DMS79 treated with DMSO at 0.1 percent for 48 hours (cell line): Measurements from ENCODE around the gene CPNE6.

ENCODE experiments used
- DNase-seq: peaks from one replicate; lab custom pipeline; 2025; lab: John Stamatoyannopoulos, UW

Gene CPNE6

DNA sequence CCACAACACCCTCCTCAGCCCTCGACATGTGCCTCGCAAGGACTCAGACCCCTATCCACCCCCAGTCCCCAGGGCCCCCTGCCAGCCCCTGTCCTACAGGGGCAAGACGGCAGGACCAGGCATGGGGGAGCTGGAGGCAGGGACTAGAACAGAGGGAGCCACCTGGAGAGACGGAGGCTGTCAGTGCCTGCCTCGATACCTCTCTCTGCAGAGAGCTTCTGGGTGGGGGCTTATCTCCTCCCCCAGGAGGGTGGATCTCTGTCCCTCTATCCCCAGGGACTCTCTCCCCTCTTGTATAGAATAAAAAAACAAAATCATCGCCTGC, 2.0 kb upstream of the CPNE6 start:
- no peak for DNase-seq

DNA sequence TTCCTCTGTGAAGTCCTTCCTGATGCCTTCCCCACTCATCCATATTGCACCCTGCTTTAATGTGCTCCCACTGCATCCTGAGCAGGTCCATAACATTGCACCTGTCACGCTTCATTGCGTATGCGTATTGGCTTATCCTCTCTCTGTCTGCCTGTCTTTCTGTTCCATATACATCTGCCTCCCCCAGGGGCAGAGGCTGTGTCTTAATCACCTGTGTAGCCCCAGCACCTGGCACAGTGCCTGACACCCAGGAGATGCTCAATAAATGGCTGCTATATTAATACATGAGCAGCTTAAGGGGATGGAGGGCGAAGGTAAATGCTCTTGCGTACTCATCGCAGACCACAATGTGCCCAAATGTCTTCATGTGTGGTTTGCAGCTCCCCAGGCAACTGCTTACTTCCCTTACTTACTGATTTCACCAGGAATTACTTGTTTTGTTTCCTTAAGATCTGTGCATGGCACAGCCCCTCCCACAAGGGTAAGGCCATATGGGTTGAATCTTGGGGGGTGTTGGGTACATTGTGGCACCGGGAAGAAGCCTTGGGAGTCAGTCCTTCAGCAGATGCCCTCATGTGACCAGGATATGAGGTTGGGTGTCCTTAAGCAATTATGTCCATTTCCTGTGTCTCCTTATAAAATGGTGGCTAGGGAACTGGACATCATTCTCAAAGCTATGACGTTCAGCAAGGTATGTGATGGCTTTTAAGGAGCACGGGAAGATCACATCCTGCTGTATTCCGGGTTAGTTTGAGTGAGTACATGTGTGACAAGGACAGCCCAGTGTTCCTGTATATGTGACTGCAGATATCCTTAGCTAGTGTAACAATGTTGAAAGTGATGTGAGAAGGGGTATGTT, 848 bp upstream of the CPNE6 start:
- DNase-seq: peak; percentile 44

DNA sequence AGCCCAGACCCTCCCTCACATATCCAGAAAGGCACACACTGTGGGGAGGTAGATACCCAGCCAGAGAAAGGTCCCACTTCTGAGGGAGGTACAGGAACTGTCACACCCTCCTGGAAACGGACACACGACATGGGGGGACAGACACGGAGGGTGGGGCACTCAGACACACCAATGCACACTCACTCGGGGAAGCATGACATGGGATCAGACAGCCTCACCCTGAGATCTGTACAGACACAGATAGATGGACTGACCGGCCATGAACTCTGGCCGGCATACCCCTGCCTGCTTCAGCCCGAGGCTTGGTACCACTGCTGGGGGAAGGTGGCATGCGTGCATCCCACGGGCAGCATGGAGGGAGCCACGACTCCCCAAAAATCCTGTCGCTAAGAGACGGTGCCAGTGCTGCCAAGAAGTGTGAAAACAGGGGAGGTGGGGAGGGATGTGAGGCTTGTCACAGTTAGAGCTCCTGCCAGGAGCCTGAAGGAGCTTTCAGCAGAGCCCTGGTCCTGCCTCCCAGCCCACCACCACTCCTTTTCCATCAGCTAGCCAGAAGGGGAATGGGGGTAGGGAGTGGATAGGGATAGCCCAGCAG, 571 bp downstream of the CPNE6 start:
- no peak for DNase-seq

DNA sequence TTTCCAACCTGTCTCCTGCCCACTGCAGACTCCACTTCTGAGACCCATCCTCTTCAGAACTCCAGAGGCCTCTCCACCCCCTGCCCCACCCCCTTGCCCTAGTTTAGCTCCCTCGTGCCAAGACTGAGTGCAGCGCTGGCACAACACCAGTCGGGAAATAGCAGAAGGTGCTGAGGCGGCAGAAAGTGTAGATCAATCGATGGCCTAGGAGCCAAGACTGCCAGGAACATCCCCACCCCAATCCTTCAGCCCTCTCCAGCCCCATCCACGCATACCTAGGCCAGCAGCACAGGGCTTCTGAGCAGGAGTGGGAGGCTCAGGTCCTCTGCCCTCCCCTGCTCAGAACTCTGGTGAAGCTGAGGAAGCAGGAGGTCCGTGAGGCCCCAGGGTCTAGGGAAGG, 1.1 kb downstream of the CPNE6 start:
- DNase-seq: peak; percentile 85

DNA sequence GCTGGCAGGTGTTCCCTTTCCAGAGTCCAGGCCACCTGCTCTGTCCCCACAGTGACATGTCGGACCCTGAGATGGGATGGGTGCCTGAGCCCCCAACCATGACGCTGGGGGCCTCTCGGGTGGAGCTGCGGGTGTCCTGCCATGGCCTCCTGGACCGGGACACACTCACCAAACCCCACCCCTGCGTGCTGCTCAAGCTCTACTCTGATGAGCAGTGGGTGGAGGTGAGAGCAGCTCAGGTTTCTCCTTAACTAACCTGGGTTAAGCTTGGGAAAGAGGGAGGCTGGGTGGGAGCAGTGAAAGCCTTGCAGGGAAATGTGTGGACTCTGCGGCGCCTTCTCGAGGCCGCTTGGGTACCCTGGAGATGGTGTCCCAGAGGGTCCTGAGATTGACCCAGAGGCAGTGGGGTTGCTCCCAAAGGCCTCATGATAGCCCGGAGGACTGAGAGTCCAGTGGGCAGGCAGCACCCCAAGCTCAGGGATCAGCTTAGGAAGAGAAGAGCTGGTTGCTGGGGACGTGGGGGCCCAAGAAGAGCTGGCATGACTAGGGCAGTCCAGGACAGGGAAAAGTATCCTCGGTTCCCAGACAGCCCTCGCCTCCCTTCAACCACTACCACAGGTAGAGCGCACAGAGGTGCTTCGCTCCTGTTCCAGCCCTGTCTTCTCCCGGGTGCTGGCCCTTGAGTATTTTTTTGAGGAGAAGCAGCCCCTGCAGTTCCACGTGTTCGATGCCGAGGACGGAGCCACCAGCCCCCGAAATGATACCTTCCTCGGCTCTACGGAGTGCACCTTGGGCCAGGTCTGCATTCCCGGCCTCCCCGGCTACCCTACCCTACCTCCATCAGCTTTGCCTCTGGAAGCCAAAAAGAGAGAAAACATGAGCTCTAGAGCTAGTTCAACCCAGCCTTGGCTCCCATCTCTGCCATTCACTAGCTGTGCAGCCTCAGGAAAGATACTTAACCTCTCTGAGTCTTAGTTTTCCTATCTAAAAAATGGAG, 1.8 kb downstream of the CPNE6 start:
- DNase-seq: peak; percentile 40

DNA sequence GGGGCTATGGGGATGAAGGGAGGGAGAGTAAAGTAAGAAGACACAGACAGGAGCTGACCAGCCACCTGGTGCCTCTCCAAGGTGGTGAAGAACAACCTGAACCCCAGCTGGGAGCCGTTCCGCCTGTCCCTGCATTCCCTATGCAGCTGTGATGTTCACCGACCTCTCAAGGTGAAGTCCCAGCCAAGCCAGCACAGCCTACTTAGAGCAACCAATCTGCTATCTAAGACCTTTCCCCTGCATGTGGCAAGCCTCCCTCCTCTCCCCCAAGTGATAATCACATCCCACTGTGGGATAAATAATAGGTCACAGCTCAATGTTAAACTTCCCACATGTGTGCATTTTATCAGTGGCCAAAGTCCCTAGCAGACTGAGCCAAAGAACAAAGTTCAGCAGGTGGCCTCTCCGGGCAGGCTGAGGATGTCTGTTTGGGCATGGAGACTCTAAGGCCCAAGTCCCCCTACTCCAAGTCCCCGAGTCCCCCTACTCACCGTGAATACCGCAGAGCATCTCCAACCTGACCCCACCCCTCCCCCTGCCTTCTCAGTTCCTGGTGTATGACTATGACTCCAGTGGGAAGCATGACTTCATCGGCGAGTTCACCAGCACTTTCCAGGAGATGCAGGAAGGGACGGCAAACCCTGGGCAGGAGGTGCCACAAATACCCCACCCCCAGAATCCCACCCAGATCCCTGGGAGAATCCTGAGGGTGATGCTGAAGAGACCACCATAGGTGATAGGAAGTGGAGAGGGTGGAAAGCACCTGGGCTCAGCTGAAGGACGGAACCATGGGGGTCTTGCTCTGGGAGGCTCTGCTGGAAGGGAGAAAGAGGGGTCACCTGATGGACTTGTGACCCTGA, 3.5 kb downstream of the CPNE6 start:
- DNase-seq: no peak

DNA sequence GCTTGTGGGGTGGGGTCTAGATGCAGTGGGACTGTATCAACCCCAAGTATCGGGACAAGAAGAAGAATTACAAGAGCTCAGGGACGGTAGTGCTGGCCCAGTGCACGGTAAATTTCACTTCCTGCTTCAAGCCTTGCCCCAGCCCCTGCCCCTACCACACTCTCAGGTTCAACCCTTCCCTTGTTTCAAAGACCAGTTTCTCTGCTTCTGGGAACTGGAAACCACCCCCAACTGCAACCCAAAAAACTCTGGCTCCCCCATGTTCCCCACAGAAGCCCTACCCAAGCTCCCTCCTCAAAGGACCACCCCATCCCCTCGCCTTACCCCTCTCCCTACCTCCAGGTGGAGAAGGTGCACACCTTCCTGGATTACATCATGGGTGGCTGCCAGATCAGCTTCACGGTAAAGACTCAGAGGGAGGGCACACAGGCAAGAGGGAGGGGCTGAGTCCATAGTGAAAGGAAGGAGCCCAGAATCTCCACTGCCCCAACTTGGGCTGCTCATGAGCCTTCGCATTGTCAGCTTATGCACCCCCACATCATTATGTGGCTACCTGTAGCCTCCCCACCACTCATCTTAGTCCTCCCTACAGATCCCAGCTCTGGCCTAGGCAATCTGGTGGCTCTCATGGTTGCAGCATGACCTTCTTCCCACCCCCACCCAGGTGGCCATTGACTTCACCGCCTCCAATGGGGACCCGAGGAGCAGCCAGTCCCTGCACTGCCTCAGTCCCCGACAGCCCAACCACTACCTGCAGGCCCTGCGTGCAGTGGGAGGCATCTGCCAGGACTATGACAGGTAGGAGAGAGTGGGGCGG, 4.3 kb downstream of the CPNE6 start:
- DNase-seq: no peak

DNA sequence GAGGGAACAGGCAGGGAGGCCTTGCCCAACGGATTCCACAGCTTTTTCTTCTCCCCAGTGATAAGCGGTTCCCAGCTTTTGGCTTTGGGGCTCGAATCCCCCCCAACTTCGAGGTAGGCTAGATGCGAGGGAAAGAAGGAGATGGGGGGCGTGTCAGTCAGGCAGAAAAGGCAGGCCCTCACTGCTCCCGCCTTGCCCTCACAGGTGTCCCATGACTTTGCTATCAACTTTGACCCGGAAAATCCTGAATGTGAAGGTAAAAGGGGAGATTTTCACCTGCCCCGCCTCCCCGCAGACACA, 4.9 kb downstream of the CPNE6 start:
- DNase-seq: no peak

DNA sequence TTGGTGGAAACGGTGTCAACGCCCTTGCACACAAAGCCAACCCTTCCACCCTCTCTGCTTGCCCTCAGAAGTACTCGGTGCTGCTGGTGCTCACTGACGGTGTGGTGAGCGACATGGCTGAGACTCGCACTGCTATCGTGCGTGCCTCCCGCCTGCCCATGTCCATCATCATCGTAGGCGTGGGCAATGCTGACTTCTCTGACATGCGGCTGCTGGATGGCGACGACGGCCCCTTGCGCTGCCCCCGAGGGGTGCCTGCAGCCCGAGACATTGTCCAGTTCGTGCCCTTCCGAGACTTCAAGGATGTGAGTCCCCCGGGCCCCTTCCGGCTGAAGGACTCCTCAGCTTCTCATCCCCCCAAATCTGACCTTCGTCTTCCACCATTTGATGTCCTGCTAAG, 5.7 kb downstream of the CPNE6 start:
- DNase-seq: no peak

DNA sequence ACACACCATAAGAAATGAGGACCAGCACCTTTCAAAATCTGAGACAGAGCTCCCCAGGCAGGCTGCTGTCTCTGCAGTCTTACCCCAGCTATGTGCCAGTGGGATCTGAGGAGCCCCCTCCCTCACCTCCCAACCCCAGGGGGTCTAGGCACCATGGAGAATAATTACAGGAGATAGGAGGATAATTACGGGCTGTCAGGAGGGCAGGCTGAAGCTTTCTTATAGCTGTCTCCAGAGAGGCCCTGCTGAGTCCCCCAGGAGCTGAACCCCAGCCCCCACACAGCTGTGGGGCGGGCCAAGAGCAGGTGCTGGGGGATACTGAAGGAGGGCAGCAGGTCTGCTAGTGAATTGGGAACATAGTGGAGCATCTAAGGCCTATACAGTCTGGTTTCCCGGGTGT, 6.8 kb downstream of the CPNE6 start:
- DNase-seq: no peak

DNA sequence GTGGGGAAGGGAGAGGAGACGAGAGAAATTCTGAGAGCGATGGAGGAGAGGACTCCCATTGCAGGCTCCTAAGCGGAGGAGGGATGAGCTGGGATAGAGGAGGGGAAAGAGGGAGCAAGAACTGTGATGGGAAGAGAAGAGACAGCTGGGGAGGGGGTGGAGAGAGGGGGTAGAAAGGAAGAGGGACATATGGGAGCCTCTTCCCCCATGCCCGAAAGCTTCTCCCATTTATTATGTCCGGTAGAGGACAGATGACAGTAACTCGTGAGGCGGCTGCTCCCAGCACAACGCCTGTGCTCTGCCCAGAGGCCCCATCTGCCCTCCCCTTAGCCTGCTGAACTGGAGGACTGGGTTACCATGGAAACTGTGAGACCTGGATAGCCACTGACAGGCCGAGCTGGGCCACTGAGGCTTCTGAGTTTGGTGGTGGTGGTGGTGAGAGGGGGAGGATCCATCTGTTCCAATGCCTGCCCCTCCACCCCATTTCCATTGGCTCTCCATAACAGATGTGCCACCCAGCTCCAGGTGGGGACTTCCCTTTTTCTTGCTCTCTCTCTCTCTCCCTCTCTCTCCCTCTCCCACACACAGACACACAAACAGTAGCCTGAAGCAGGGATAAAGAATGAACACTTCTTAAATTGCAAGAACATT, 8.3 kb downstream of the CPNE6 start:
- peak; percentile 16 for DNase-seq

DNA sequence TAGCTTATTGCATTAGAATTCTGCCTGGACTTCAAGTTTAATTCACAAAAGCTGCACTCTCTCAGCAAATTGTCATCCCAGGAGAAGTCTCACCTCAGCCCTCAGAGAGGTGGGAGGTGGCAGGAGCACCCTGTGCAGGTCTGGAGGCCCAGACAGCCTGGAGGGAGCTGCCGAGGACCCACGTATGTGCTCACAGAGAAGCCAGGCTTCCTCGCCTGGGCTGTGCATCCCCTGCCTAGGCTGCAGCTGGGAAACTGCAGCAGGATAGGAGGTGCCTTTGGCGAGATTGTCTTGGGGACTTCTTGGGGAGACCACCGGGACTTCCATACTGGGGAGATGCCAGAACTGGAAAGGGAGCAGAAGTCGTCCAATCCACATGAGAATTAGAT, 8.8 kb downstream of the CPNE6 start:
- DNase-seq: no peak

DNA sequence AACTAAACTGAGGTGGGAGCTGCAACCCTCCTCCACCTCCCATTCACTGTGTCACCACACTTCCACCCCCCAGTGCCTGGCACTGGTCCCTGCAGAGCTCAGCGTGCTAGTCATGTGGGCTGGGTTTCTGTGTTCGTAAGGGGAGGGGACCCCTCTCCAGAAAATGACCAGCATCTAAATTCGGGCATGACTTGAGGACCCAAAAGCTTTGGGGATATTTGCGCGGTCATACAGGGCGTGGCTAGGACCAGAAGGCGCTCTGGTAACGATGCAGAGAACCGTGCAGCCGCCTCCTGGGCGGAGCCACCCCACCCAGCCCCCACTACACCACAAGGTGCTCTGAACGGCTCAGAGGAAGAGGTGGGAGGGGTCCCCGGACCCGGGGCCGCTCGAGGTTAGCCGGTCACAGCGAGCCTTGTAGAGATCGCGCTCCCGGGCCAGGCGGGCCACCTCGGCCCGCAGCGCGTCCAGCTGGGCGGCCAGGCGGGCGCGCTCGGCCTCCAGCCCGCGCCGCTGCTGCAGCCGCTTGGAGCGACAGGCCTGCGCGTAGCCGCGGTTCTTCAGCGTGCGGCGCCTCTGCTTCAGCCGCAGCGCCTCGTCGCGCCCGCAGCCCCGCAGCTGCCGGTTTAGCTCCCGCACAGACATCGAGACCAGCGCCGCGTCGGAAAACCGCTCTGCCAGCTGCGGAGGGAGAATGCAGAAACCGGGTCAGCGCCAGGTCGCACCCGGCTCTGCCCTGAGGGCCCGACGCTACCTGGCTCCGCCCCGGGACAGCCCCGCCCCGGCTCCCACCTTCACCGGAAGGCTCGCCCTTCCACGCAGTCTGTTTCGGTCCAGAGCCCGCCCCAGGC, 9.8 kb downstream of the CPNE6 start:
- peak; percentile 86 for DNase-seq

DNA sequence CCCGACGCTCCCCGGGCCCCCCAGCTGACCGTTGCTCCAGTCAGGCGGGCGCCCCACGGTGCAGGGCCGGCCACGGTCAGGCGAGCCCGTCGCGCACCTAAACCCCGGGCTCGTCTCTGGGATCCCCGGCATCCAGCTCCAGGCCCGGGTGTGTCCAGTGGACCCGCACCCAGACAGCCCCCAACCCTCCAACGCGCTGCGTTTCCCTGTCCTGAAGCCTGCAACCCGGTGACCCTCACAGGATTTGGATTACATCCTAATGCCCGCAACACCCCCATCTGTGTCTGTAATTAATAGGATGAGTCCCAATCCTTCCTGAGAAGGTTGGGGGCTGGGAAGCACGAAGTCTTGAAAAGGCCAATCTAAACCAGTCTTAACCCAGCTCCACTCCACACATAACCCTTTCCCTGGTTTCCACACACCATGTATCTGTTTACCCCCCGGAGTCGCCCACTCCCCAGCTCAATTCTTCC, 10.4 kb downstream of the CPNE6 start:
- peak; percentile 39 for DNase-seq

DNA sequence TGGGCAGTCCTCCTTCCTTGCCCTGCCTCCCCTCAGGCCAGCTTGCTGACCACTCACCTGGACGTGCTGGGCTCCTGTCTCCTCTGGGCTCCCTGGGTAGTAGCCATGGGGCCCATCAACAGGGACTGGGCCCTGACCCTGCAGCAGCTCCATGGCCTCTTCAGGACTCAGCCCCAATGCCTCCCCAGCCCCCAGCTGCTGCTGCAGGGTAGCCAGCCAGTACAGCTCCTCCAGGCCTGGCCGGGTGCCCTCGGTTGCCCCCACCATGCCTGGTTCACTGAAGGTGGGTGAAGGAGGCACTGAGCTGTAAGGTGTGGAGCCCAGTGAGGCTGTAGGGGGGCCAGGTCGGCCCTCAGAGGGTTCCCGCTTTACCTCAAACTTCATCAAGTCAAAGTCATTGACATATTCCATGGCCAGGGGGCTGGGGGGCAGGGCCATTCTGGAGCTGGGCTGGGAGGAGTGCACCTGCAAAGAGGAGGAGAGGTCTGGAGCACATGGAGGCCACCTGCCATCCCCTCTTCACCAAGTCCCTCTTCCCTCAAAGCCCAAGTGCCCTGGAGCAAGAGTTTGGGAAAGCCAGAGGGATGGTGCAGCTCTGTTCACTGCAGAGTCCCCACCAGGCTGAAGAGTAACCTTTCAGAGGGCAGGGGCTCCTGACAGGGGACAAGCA, 11.2 kb downstream of the CPNE6 start:
- no peak for DNase-seq

DNA sequence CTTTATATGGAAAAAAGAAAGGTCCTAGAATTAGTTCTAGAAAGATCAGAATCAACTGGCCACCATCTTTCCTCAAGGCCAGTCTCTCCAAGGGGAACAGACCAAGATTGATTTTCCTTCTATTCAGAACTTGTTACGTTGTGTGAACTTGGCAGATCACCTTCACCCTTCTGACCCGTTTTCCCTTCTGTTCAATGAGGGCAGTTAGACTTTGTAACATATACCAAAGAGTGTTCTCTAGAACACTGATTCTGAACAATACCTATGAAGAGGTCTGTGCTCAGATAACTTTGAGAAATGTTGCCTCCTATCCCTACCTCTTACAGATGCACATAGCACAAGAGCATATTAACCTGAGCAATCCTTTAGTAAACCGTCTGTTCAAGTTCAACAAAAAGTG, 12.1 kb downstream of the CPNE6 start:
- DNase-seq: no peak

DNA sequence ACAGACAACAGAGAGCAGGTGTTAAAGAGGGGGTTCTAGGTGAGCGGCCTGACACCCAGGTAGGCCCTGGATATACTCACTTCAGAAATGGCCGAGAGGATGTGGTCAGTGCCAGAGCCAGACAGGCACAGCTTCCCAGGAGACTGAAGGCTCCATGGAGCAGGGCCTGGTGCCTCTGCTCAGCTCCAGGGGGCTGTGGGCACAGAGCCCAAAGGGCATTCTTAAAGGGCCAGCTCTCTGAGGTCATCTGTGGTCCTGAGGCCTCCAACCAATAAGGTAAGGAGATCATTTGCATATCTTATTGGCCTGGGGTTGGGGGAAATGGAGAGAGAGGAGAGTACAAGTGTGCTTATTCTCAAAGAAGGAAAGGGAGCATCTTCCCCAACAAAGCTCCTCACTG, 13.1 kb downstream of the CPNE6 start:
- DNase-seq: no peak

DNA sequence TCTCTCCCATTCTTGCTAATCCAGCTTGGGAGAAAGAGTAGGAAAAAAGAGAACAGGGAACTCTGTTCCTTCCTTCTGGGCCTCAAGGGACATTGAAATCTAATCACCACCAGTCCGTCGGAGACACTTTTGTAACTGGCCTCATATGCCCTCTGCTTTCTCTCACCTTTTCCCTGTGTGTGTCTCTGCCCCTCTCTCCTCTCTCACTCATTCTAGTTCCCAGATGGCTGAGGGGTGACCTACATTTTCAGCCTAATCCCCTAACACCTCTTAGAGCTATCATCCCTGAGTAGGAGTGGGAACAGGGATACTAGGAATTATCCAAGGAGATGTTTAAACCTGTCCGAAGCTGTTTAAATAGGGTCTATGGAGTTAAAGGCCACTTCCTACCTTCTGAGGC, 13.9 kb downstream of the CPNE6 start:
- no peak for DNase-seq
